Activated T-helper 1 cell treated with anti-CD3 and anti-CD28 coated beads, Interleukin-12 subunit alpha, Interleukin-12 subunit beta, Interleukin-2, Interleukin-4 antibody, amounts not matched to agents 30 ng/mL and 10 ng/mL and 1 ng/mL, durations not matched to agents 14 hours and 24 hours and 36 hours (primary cell): ENCODE data around the gene VWC2L. TPM values are rescaled to one million over a fixed set of nuclear protein-coding genes. Genes with fewer than 3 reads are reported as not detected.

ENCODE experiments used
- DNase-seq: peaks from one replicate; pipeline ENCODE4 v3.0.0; 2021; ENCODE audit warnings: low spot score
- H3K27ac Mint-ChIP-seq: one replicate; pipeline ENCODE4 v1.8.0; 2021; ENCODE audit warnings: mild to moderate bottlenecking, mixed read lengths
- H3K27me3 Mint-ChIP-seq: one replicate; pipeline ENCODE4 v1.8.0; 2022; ENCODE audit warnings: mild to moderate bottlenecking, moderate library complexity, mixed read lengths; ENCODE audit not compliant: insufficient read depth
- H3K36me3 Mint-ChIP-seq: one replicate; pipeline ENCODE4 v1.8.0; 2021; ENCODE audit warnings: low read depth, mixed read lengths
- H3K4me1 Mint-ChIP-seq: one replicate; pipeline ENCODE4 v1.8.0; 2021; ENCODE audit warnings: low read depth, mixed read lengths
- H3K4me3 Mint-ChIP-seq: one replicate; pipeline ENCODE4 v1.8.0; 2021; ENCODE audit warnings: mild to moderate bottlenecking, moderate library complexity, mixed read lengths
- H3K9me3 Mint-ChIP-seq: one replicate; pipeline ENCODE4 v1.8.0; 2021; ENCODE audit warnings: mixed read lengths
- intact Hi-C: fragments of 100-400 bp; cut with micrococcal nuclease; formaldehyde crosslinking; loops from one replicate; pipeline ENCODE4 v1.15.1; 2024
- total RNA-seq: library from RNA; stranded (reverse); gene quantifications from 2 replicates; pipeline ENCODE4 v1.2.3, GENCODE V29; 2022

Gene VWC2L
- total RNA-seq, 1 donor from 2014 or later: not detected

DNA sequence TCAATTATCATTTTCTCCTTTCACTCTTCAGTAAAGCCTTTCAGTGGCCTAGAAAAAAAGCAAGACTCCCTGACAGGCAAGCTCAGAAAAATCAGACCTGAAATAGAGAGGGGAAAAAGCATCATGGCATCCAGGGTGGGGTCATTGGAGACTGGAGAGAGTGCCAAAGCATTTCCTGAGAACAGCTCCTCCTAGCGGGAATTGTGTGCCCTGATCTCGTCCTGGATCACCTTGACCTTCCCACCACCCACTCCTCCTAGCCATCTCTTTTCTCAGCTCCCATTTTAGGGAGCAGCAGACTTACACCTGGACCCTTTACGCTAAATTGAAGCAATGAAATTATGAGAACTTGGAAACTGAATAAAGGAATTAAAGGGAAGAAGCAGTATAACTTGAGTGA lies 176.6 kb downstream of the VWC2L start:
- H3K27me3 Mint-ChIP-seq: no peaks in the 10 kb centered on the region
- no peaks in the 10 kb centered on the region for H3K4me1 Mint-ChIP-seq
- no peak for DNase-seq
- no peak overlapping the region for H3K4me3 Mint-ChIP-seq
- H3K36me3 Mint-ChIP-seq: no peaks in the 10 kb centered on the region
- intact Hi-C loops: no loop called here
- H3K9me3 Mint-ChIP-seq: no peaks in the 10 kb centered on the region
- no peak overlapping the region for H3K27ac Mint-ChIP-seq

DNA sequence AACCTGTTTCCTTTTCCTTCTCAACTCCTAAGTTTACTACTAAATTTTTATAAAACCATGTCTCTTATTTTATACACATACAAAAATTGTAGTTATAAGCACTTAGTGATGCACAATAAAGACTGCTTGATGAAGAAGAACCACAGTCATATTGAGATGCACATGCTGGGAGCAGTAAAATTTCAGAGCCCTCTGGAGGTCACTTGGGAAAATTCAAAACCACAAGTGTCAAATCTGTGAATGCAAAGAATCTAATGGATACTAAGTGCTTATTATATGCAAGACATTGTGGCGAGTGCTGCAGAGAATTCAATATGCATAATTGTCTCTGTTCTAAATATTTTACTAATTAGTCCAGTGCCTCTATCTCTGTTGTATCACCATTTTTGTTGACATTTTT lies 180.5 kb downstream of the VWC2L start:
- Mint-ChIP-seq H3K27me3 (no peaks in the 10 kb centered on the region), H3K4me3 (no peak overlapping the region), H3K4me1 (no peaks in the 10 kb centered on the region), H3K36me3 (no peaks in the 10 kb centered on the region), H3K9me3 (no peaks in the 10 kb centered on the region), H3K27ac (no peak overlapping the region)
- no peak for DNase-seq
- intact Hi-C loops: no loop called here

DNA sequence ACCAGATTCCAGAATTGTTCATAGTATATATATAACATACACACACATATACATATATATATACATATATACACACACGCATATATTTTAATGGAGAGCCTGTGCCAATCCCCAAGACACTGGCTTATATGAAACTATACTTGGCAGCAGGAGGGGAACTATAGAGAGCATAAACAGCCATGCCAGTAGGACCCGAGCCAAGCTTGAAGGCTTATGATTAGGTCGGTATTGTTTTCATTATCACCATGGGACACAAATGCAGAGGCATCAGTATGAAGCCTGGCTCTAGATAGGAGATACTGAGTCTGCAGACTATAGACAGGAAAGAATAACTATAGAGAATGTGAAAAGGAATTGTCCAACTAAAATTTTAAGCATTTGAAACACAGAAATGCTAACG lies 181.2 kb downstream of the VWC2L start:
- DNase-seq: no peak

DNA sequence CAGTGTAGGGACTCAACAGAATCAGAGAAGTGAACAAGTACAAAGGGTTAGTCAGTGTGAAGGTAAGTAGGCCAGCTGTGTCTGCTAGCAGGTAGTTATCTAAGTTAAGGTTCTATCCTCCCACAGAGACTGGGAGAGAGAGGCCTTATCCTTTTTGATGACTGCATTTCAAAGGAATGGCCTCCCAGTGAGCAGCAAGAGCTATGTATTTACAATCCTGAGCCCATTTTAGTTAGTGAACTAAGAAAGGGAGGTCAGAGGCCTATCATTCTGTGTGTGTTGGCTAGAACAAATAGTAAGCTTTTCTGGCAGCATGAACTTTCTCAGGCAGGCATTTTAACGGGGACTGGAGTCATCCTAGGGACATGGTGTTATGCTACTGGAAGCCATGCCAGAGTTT lies 182.9 kb downstream of the VWC2L start:
- Mint-ChIP-seq H3K9me3 (no peaks in the 10 kb centered on the region), H3K4me3 (no peak overlapping the region), H3K36me3 (no peaks in the 10 kb centered on the region), H3K27ac (no peak overlapping the region), H3K4me1 (no peaks in the 10 kb centered on the region), H3K27me3 (no peaks in the 10 kb centered on the region)
- DNase-seq: no peak
- intact Hi-C loops: no loop called here

More for the DNA sequence above, 181.2 kb downstream of the VWC2L start:
- H3K4me1 Mint-ChIP-seq: no peaks in the 10 kb centered on the region
- H3K9me3 Mint-ChIP-seq: no peaks in the 10 kb centered on the region
- no peak overlapping the region for H3K4me3 Mint-ChIP-seq
- intact Hi-C loops: no loop called here
- no peak overlapping the region for H3K27ac Mint-ChIP-seq
- H3K27me3 Mint-ChIP-seq: no peaks in the 10 kb centered on the region
- no peaks in the 10 kb centered on the region for H3K36me3 Mint-ChIP-seq

DNA sequence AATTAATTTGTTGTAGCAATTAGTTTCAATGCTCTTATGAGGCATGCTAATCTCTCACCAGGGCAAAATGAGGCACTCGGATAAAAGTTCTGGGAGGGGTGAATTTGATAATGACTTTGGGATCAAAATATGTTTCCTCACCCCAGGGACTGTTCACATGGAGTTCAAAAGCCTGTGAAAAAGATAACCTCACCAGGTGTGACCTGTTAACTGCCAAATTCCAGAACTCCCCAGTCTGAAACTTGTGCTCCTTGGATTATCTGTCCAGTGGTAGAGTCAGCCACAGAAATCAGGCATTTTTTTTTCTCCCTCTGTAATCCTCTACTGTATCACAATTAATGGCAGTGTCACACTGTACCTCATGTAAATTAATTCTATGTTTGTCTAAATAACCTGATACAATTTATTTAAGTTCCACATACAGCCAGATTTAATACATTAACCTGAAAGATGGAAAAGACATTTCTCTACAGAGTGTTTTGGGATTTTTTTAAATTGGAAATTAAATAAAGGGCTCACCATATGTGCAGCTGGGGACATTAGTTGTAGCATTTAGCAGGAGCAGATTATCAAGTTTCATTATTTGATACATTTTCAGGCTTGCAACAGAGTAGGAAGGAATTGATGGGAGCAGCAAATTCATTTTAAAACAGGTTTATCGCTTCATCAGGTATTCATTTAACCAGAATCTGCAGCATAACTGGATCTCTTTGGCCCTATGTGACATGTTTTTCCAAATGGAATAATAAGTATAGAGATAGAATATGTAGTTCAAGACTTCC lies 191.2 kb downstream of the VWC2L start:
- Mint-ChIP-seq H3K9me3 (no peaks in the 10 kb centered on the region), H3K27me3 (no peaks in the 10 kb centered on the region), H3K4me1 (no peaks in the 10 kb centered on the region), H3K4me3 (no peak overlapping the region), H3K36me3 (no peaks in the 10 kb centered on the region), H3K27ac (no peak overlapping the region)
- intact Hi-C loops: no loop called here
- DNase-seq: no peak

DNA sequence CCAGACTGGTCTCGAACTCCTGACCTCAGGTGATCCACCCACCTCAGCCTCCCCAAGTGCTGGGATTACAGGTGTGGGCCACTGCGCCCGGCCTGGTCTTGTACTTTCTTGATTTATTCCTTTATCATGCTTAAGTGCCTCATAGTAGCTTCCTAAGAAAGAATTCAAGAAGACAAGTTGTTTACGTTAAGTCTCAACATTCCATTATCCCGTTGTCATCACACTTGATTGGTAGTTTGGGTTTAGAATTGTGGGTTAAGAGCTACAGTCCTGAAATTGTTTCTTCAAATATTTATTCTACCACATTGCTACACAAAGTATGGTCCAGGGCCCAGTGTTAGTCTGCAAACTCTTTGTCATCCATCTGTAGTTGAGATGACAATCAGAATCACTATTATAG lies 194.0 kb downstream of the VWC2L start:
- DNase-seq: no peak
- no peak overlapping the region for H3K4me3 Mint-ChIP-seq
- H3K9me3 Mint-ChIP-seq: no peaks in the 10 kb centered on the region
- intact Hi-C loops: no loop called here
- no peaks in the 10 kb centered on the region for H3K36me3 Mint-ChIP-seq
- no peak overlapping the region for H3K27ac Mint-ChIP-seq
- no peaks in the 10 kb centered on the region for H3K4me1 Mint-ChIP-seq
- peaks cover 2% of the 10 kb centered on the region for H3K27me3 Mint-ChIP-seq

DNA sequence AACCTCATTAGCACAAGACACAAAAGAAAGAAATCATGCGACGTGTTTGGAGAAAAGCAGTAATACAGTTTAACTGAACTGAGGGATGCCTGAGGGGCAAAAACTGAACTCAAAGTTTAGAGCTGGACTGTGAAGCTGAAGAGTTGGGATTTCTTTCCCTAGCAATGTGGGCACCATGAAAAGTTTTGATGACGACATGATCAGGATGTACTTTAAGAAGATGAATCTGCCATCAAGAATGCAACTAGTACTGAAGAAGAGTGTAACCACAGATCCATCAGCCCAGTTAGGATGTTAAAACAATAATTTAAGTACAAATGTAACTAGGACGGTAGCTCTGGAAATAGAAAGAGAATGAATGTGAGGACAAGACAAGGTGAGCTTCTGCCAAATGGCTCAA lies 196.2 kb downstream of the VWC2L start:
- Mint-ChIP-seq H3K27me3 (peaks cover 2% of the 10 kb centered on the region), H3K9me3 (no peaks in the 10 kb centered on the region), H3K4me1 (no peaks in the 10 kb centered on the region), H3K4me3 (no peak overlapping the region), H3K27ac (no peak overlapping the region), H3K36me3 (no peaks in the 10 kb centered on the region)
- DNase-seq: no peak
- intact Hi-C loops: no loop called here

DNA sequence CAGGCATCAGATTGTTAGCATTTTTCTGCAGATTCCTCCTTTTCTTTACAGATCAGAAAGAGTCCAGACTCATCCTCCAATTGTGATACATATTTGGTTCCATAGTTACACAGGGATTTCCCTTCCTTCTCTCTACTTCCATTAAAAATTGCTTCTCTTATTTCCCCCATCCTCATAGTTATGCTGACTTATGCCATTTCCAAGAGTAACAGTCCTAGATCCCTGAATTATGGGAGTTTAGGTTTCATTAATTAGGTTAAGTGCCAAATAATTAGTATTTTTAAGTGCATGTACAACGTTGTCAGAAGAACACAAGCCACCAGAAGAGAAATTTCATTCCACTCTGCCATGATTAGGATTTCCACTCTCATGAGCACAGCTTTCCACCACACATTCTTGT lies 200.2 kb downstream of the VWC2L start:
- DNase-seq: no peak
- H3K27me3 Mint-ChIP-seq: peaks cover 2% of the 10 kb centered on the region
- H3K4me1 Mint-ChIP-seq: no peaks in the 10 kb centered on the region
- H3K36me3 Mint-ChIP-seq: no peaks in the 10 kb centered on the region
- intact Hi-C loops: no loop called here
- no peak overlapping the region for H3K4me3 Mint-ChIP-seq
- no peak overlapping the region for H3K27ac Mint-ChIP-seq
- no peaks in the 10 kb centered on the region for H3K9me3 Mint-ChIP-seq

DNA sequence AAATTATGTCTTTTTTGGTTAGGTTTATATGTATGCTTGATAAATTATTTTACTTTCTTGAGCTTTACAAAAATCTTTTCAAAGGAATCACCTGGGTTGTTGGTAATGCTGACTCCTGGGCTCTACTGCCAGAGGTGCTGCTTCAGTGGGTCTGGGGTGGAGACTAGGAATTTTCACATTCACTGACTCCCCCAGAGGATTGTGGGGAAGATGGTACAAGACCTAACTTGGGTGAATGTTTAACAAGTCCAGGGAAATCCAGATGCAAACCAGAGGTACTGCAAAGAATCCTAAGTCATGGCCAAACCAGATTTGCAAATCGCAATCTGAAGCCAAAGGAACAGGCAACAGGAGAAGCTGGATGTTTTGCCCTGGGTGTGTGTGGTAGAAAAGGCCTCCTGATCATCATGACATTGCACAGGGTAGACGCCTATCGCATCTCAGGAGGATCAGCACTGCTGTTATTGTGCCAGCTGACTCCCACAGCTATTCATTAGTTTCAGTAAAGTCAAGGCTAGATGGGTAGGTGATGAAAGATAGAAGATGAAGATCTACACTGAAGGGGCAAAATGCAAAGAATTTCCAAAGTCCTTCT lies 213.4 kb downstream of the VWC2L start:
- Mint-ChIP-seq H3K27ac (no peak overlapping the region), H3K9me3 (no peaks in the 10 kb centered on the region), H3K4me1 (no peaks in the 10 kb centered on the region), H3K36me3 (no peaks in the 10 kb centered on the region), H3K4me3 (no peak overlapping the region), H3K27me3 (no peaks in the 10 kb centered on the region)
- no peak for DNase-seq
- intact Hi-C loops: no loop called here

DNA sequence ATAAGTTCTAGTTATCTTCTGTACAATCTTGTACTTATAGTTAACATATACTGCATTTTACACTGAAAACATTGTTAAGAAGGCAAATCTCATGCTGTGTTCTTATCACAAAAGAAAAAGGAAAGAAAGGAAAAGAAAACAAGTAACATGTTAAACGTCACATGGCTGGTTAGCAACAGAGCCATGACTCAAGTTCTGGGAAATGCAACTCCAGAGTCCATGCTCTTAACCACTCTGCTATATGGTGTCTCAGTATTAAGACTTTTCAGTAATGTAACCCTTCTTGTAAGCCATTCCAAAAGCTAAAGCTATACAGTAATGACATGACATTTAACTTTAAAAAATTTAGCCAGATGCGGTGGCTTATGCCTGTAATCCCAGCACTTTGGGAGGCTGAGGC lies 217.2 kb downstream of the VWC2L start:
- Mint-ChIP-seq H3K9me3 (no peaks in the 10 kb centered on the region), H3K36me3 (no peaks in the 10 kb centered on the region), H3K4me1 (no peaks in the 10 kb centered on the region), H3K27ac (no peak overlapping the region), H3K27me3 (no peaks in the 10 kb centered on the region), H3K4me3 (no peak overlapping the region)
- no peak for DNase-seq
- intact Hi-C loops: no loop called here
